Gastrocnemius medialis (tissue), 4 donors: Measurements from ENCODE around the gene DCTN3. TPM values are rescaled to one million over a fixed set of nuclear protein-coding genes. Genes with fewer than 3 reads are reported as not detected.
A peak's percentile ranks its signal among the peaks of the same experiment; 100 is the strongest.

Experiments
- ATAC-seq, 2 donors: fragments of 150-250 bp; one replicate each; pipeline ENCODE4 v1.9.1; 2016
- DNase-seq, 2 donors: peaks; one replicate each; pipeline ENCODE4 v3.0.0-alpha.2; 2019
- H3K27ac ChIP-seq, 4 donors: fragments of 200-600 bp; sonication (generic); 1 replicate in 1 of 4; 2 replicates in 3 of 4; pipeline ENCODE4 v1.5.1; 2016 to 2018; ENCODE audit warnings: mild to moderate bottlenecking in 2 of 4, moderate library complexity in 1 of 4
- H3K27me3 ChIP-seq, 3 donors: fragments of 200-600 bp; sonication (generic) in 2 of 3; 1 replicate in 1 of 3; 2 replicates in 2 of 3; pipeline versions ENCODE4 v1.5.1 to v1.6.0; 2016 to 2019; ENCODE audit warnings: mild to moderate bottlenecking in 1 of 3, moderate library complexity in 1 of 3
- H3K36me3 ChIP-seq, 2 donors: fragments of 200-600 bp; sonication (generic) in 1 of 2; one replicate each; pipeline ENCODE4 v1.5.1; 2017 to 2018
- H3K4me1 ChIP-seq, 2 donors: fragments of 200-600 bp; sonication (generic) in 1 of 2; one replicate each; pipeline ENCODE4 v1.5.1; 2016 to 2017; ENCODE audit warnings: mild to moderate bottlenecking in 2 of 2
- H3K4me3 ChIP-seq, 4 donors: fragments of 200-600 bp; sonication (generic) in 3 of 4; 1 replicate in 1 of 4; 2 replicates in 3 of 4; pipeline ENCODE4 v1.5.1; 2016 to 2019; ENCODE audit warnings: mild to moderate bottlenecking in 2 of 4
- H3K9me3 ChIP-seq, 3 donors: fragments of 200-600 bp; sonication (generic) in 2 of 3; 1 replicate in 1 of 3; 2 replicates in 2 of 3; pipeline ENCODE4 v1.5.1; 2016 to 2019
- CTCF ChIP-seq, 5 experiments: fragments of 450-650 bp in 3 of 5; fragments of 200-600 bp in 2 of 5; sonication (generic) in 2 of 5; IDR thresholded peaks in 4 of 5; conservative IDR thresholded peaks in 1 of 5; 1 replicate in 4 of 5; 2 replicates in 1 of 5; pipeline ENCODE4 v1.5.1; 2016 to 2019; ENCODE audit warnings: antibody characterized with exemption in 5 of 5, mild to moderate bottlenecking in 3 of 5, moderate library complexity in 3 of 5
- POLR2A ChIP-seq, 2 donors: fragments of 450-650 bp; IDR thresholded peaks; one replicate each; pipeline ENCODE4 v1.6.1; 2017; ENCODE audit warnings: antibody characterized with exemption in 2 of 2, mild to moderate bottlenecking in 2 of 2, moderate library complexity in 2 of 2
- in situ Hi-C, 4 donors: fragments of 200-750 bp; cut with MboI; loops; one replicate each; pipeline versions ENCODE4 v1.15.0 to v1.8.0; 2017; ENCODE audit warnings: low sequenced_read_pairs in 4 of 4
- intact Hi-C: fragments of 100-400 bp; cut with DNase I; formaldehyde crosslinking; loops from one replicate; pipeline ENCODE4 v1.15.1; 2023; ENCODE audit warnings: low total_unique reads
- total RNA-seq, 4 donors: library from RNA; depleted of rRNA; stranded (reverse); fragments of >200 nt; gene quantifications; one replicate each; pipeline versions ENCODE4 v1.1.0 to v1.2.3, GENCODE V29; 2016

DCTN3 gene
- total RNA-seq, 4 donors from 2014 or later, result 62.8 to 174 (median 105) TPM

DNA sequence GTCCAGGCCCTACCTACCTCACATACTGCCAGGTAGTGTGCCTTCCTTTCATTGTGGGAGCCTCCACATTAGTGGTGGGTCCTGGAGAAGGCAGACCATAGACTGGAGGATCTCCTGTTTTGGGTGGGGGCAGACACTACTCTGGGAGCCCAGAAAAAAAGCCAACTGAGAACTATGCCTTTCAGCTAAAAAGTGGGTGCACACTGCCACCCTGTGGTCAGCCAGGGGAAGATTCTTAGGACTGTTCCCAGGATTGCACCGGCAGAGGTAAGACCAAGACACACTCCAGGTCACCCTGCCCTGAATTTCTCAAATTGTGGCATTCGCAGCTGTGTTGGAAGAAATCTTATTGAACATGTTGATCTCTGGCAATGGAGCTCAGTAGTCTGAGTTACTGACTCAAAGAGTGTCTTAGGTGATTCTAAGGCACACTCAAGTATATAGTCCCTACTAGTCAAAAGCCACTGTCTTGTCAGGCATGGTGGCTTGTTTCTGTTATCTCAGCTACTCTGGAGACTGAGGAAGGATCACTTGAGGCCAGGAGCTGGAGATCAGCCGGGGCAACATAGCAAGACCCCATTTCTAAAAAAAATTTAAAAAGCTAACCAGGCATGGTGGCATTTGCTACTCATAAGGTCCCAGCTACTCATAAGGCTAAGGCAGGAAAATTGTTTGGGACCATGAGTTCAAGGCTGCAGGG is 13.7 kb upstream of the DCTN3 start:
- ATAC-seq, result peak; percentile 34 to 50
- in situ Hi-C loops (no loop called here), intact Hi-C loops (loop anchor here (1.0 kb wide), 1 partner anchor 22 kb away; the partner anchor contains the start of gene RPP25L)
- peaks cover 2 to 9% (median 8%) of the 10 kb centered on the region in 3 donors for H3K27me3 ChIP-seq
- peaks cover 12 to 21% of the 10 kb centered on the region in 2 donors for H3K4me1 ChIP-seq
- H3K9me3 ChIP-seq, result no peaks in the 10 kb centered on the region
- no peaks in the 10 kb centered on the region for H3K36me3 ChIP-seq
- DNase-seq, result peak in 1 of 2 donors; percentile 49
- no peak for TF ChIP-seq POLR2A (IDR thresholded peaks at IDR 0.05)
- peak; percentile 65 to 89 (median 86) for TF ChIP-seq CTCF (IDR thresholded peaks at IDR 0.05 in 4 of 5, conservative IDR thresholded peaks at IDR 0.05 in 1 of 5)
- H3K4me3 ChIP-seq, result no peak overlapping the region
- H3K27ac ChIP-seq, result no peak overlapping the region

DNA sequence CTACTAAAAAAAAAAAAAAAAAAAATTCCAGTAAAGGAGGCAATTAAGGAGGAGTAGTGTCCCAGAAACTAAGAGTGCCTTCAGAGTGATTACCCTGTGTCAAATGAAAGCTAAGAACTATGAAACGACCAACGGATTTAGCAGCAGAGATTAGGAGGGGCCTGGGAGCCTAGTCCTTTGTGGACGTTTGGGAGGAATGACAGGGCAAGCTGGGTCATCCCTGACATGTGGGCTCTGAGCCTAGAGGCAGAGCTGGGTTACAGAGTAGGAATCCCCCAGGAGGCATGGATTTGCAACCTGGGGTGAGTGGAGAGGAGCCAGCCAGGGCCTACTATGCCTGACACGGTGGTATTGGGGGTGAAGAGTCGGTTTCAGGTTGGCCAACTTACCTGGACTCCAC is 12.9 kb upstream of the DCTN3 start:
- in situ Hi-C loops, result no loop called here
- H3K36me3 ChIP-seq, result no peaks in the 10 kb centered on the region
- no peak overlapping the region for H3K27ac ChIP-seq
- peaks cover 6 to 23% of the 10 kb centered on the region in 2 donors for H3K4me1 ChIP-seq
- no peak overlapping the region for H3K4me3 ChIP-seq
- no peak for DNase-seq
- intact Hi-C loops, result no loop called here
- TF ChIP-seq CTCF (IDR thresholded peaks at IDR 0.05 in 4 of 5, conservative IDR thresholded peaks at IDR 0.05 in 1 of 5) (no peak), POLR2A (IDR thresholded peaks at IDR 0.05) (no peak)
- ATAC-seq, result no peak
- peaks cover 7 to 14% (median 14%) of the 10 kb centered on the region in 3 donors for H3K27me3 ChIP-seq
- H3K9me3 ChIP-seq, result no peaks in the 10 kb centered on the region

GRCh38 chr9:34630402-34631154 is 10.3 kb upstream of the DCTN3 start:
- in situ Hi-C loops, result no loop called here
- peaks cover 33 to 40% (median 40%) of the 10 kb centered on the region in 3 donors for H3K27me3 ChIP-seq

GRCh38 chr9:34629491-34629808 is 9.2 kb upstream of the DCTN3 start:
- Histone ChIP-seq H3K4me1 (peaks cover 0 to 13% of the 10 kb centered on the region in 2 donors), H3K36me3 (no peaks in the 10 kb centered on the region), H3K9me3 (no peaks in the 10 kb centered on the region), H3K27ac (no peak overlapping the region), H3K27me3 (peaks cover 43 to 52% (median 51%) of the 10 kb centered on the region in 3 donors), H3K4me3 (peak overlapping the region in 1 of 4 donors; percentile 58)
- TF ChIP-seq CTCF (IDR thresholded peaks at IDR 0.05 in 4 of 5, conservative IDR thresholded peaks at IDR 0.05 in 1 of 5) (no peak), POLR2A (IDR thresholded peaks at IDR 0.05) (no peak)
- intact Hi-C loops, result loop anchor here (1.0 kb wide), 1 partner anchor 17 kb away; the partner anchor contains the start of gene RPP25L
- in situ Hi-C loops, result no loop called here
- DNase-seq, result no peak
- no peak for ATAC-seq

More at GRCh38 chr9:34630402-34631154, 10.3 kb upstream of the DCTN3 start:
- DNase-seq (no peak), ATAC-seq (no peak)
- Histone ChIP-seq H3K27ac (no peak overlapping the region), H3K4me3 (no peak overlapping the region), H3K36me3 (no peaks in the 10 kb centered on the region), H3K9me3 (no peaks in the 10 kb centered on the region), H3K4me1 (peaks cover 0 to 13% of the 10 kb centered on the region in 2 donors)
- TF ChIP-seq POLR2A (IDR thresholded peaks at IDR 0.05), result no peak
- TF ChIP-seq CTCF (IDR thresholded peaks at IDR 0.05 in 4 of 5, conservative IDR thresholded peaks at IDR 0.05 in 1 of 5), result no peak
- intact Hi-C loops, result no loop called here
